Measurements from ENCODE around the gene OCEL1.

Gene OCEL1, protein sequence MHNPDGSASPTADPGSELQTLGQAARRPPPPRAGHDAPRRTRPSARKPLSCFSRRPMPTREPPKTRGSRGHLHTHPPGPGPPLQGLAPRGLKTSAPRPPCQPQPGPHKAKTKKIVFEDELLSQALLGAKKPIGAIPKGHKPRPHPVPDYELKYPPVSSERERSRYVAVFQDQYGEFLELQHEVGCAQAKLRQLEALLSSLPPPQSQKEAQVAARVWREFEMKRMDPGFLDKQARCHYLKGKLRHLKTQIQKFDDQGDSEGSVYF

DNA sequence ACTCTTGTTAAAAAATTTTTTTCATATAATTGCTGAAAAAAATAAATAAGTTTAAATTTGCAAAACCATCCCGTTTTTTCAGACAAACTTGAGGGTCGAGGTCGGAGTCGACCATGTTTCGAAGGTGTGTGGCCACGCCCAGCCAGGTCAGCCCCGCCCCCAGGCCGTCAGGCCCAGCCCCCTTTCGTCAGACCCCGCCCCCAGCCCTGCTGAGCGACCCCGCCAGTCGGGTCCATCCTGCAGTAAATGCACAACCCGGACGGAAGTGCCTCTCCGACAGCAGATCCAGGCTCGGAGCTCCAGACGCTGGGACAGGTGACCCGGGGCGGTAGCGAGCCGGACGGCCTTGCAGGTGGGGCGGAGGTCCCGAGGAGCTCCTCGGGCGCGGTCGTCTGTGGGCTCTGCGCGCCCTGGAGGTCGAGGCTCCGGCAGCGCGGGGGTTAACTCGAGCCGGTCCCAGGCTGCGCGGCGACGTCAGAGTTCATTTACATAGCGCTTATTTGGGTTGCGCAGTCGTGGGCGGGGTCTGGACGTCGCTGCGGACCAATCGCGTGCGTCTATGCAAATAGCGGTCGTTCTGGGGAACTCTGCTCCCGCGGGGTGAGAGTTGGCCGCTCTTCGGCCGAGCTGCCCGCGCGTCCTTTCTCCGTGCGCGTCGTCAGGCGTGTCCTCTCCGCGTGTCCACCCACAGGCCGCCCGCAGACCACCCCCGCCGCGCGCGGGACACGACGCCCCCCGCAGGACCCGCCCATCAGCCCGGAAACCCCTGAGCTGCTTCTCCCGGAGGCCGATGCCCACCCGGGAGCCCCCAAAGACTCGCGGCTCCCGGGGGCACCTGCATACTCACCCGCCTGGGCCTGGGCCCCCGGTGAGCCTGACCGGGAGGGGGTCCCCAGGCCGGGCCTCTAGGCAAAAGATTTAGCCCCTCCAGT, at the start of gene OCEL1:
OCEL1 (plus strand) TSS at position 225 of the 932 bp plus-strand sequence; CDS start at position 247, 22 bp downstream.
- peaks cover 11% of the 10 kb centered on the region for H3K4me1 Mint-ChIP-seq

GRCh38 chr19:17178291-17178690, 47.7 kb upstream of the OCEL1 start:
- Mint-ChIP-seq H3K36me3 (ENCODE audit: low read depth) (peaks cover 29% of the 10 kb centered on the region), H3K4me1 (peaks cover 18% of the 10 kb centered on the region), H3K27ac (no peak overlapping the region), H3K27me3 (ENCODE audit: low read depth, poor library complexity) (no peaks in the 10 kb centered on the region), H3K4me3 (no peak overlapping the region), H3K9me3 (no peaks in the 10 kb centered on the region)
- DNase-seq: no peak
- TF ChIP-seq, protein P1, sequence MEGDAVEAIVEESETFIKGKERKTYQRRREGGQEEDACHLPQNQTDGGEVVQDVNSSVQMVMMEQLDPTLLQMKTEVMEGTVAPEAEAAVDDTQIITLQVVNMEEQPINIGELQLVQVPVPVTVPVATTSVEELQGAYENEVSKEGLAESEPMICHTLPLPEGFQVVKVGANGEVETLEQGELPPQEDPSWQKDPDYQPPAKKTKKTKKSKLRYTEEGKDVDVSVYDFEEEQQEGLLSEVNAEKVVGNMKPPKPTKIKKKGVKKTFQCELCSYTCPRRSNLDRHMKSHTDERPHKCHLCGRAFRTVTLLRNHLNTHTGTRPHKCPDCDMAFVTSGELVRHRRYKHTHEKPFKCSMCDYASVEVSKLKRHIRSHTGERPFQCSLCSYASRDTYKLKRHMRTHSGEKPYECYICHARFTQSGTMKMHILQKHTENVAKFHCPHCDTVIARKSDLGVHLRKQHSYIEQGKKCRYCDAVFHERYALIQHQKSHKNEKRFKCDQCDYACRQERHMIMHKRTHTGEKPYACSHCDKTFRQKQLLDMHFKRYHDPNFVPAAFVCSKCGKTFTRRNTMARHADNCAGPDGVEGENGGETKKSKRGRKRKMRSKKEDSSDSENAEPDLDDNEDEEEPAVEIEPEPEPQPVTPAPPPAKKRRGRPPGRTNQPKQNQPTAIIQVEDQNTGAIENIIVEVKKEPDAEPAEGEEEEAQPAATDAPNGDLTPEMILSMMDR (IDR thresholded peaks at IDR 0.05): no peak

More for the DNA sequence above, at the start of gene OCEL1:
- peaks cover 8% of the 10 kb centered on the region for H3K36me3 Mint-ChIP-seq (ENCODE audit: low read depth)
- peak within 1 kb of the TSS; percentile 88 for H3K4me3 Mint-ChIP-seq
- H3K27me3 Mint-ChIP-seq (ENCODE audit: low read depth, poor library complexity): peaks cover 3% of the 10 kb centered on the region
- no peaks in the 10 kb centered on the region for H3K9me3 Mint-ChIP-seq
- TF ChIP-seq, protein P1 (IDR thresholded peaks at IDR 0.05): no peak
- H3K27ac Mint-ChIP-seq: peak within 1 kb of the TSS; percentile 99
- DNase-seq: peak; percentile 98

- no peaks in the 10 kb centered on the region for H3K9me3 Mint-ChIP-seq
- peak; percentile 23 for DNase-seq
- H3K36me3 Mint-ChIP-seq (ENCODE audit: low read depth): peaks cover 29% of the 10 kb centered on the region
- H3K27ac Mint-ChIP-seq: peak overlapping the region; percentile 76
- H3K27me3 Mint-ChIP-seq (ENCODE audit: low read depth, poor library complexity): peaks cover 2% of the 10 kb centered on the region
- H3K4me3 Mint-ChIP-seq: no peak overlapping the region
- H3K4me1 Mint-ChIP-seq: peaks cover 23% of the 10 kb centered on the region
- TF ChIP-seq, protein P1 (IDR thresholded peaks at IDR 0.05): no peak
These were observed 44.9 kb upstream of the OCEL1 start for GRCh38 chr19:17180997-17181702.

- Mint-ChIP-seq H3K4me1 (peaks cover 23% of the 10 kb centered on the region), H3K27me3 (ENCODE audit: low read depth, poor library complexity) (peaks cover 2% of the 10 kb centered on the region), H3K27ac (peak overlapping the region; percentile 88), H3K9me3 (no peaks in the 10 kb centered on the region), H3K4me3 (no peak overlapping the region), H3K36me3 (ENCODE audit: low read depth) (peaks cover 24% of the 10 kb centered on the region)
- TF ChIP-seq, protein P1 (IDR thresholded peaks at IDR 0.05): no peak
- no peak for DNase-seq
These were observed 42.7 kb upstream of the OCEL1 start for GRCh38 chr19:17183271-17183761.

DNA sequence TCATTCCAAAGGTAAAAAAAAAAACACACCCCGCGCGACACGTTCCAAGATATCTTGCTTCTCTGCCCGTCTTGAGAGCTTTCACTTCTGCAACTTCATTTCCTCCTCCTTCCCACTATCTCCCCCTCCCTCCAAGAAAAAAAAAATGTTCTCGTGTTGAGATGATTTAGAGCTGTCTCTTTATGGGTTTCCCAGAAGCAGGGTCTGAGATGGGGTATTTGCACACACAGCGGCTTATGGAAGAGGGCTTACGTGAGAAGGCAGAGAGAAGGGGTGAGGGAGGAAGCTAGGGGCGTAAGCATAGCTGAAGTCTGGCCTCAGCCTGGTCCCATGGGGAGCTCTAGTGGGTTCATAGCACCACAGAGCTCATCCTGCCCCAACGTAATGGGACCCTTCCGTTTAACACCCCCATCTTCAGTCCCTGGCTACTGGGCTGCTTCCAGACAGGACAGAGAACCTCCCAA, 42.1 kb upstream of the OCEL1 start:
- no peaks in the 10 kb centered on the region for H3K9me3 Mint-ChIP-seq
- peaks cover 2% of the 10 kb centered on the region for H3K27me3 Mint-ChIP-seq (ENCODE audit: low read depth, poor library complexity)
- TF ChIP-seq, protein P1 (IDR thresholded peaks at IDR 0.05): no peak
- H3K36me3 Mint-ChIP-seq (ENCODE audit: low read depth): peaks cover 27% of the 10 kb centered on the region
- no peak for DNase-seq
- no peak overlapping the region for H3K4me3 Mint-ChIP-seq
- peak overlapping the region; percentile 44 for H3K27ac Mint-ChIP-seq
- H3K4me1 Mint-ChIP-seq: peaks cover 23% of the 10 kb centered on the region
